ENCODE data around the gene SLC46A3.
A peak's percentile ranks its signal among the peaks of the same experiment; 100 is the strongest.

SLC46A3 gene

GRCh38 chr13:28679628-28680027 lies 39.1 kb downstream of the SLC46A3 start:
- DNase-seq: no peak

GRCh38 chr13:28678809-28679208 lies 40.0 kb downstream of the SLC46A3 start:
- no peak for DNase-seq

GRCh38 chr13:28671126-28671792 lies 47.5 kb downstream of the SLC46A3 start:
- no peak for DNase-seq

GRCh38 chr13:28666897-28667488 lies 51.8 kb downstream of the SLC46A3 start:
- no peak for DNase-seq

GRCh38 chr13:28659621-28659970 lies 59.2 kb downstream of the SLC46A3 start:
- DNase-seq: peak; percentile 59

- peak; percentile 90 for DNase-seq
Measured at GRCh38 chr13:28658796-28659620, 59.8 kb downstream of the SLC46A3 start, which contains the start of gene POMP. TSS of gene POMP (plus strand) at chr13:28659130. CDS start at chr13:28659185, 55 bp downstream.

- DNase-seq: no peak
Measured at GRCh38 chr13:28658539-28658795, 60.3 kb downstream of the SLC46A3 start.

- no peak for DNase-seq
Measured at GRCh38 chr13:28657784-28658538, 60.8 kb downstream of the SLC46A3 start.

GRCh38 chr13:28655561-28655960 lies 63.2 kb downstream of the SLC46A3 start:
- no peak for DNase-seq

- no peak for DNase-seq
Measured at GRCh38 chr13:28654276-28654675, 64.5 kb downstream of the SLC46A3 start.

- DNase-seq: no peak
Measured at GRCh38 chr13:28653111-28653510, 65.7 kb downstream of the SLC46A3 start.

GRCh38 chr13:28651810-28652401 lies 66.9 kb downstream of the SLC46A3 start:
- DNase-seq: no peak

GRCh38 chr13:28650284-28650683 lies 68.5 kb downstream of the SLC46A3 start:
- no peak for DNase-seq

Measured in CD4-positive, alpha-beta T cell treated with Interleukin-21 for 1 hour (primary cell).